A673 (cell line): Measurements from ENCODE around the gene PEX7. TPM values are rescaled to one million over a fixed set of nuclear protein-coding genes. Genes with fewer than 3 reads are reported as not detected.
A peak's percentile ranks its signal among the peaks of the same experiment; 100 is the strongest.

Experiments used
- BruUV-seq: library from RNA; stranded (reverse); fragments of 400-500 nt; replicated peaks from 2 replicates; lab custom pipeline; 2021; lab: Mats Ljungman, UMichigan
- CTCF ChIA-PET: fragments of 300-600 bp; sonication (Branson Sonifier 250); formaldehyde crosslinking; loops from one replicate; lab custom pipeline; 2022; ENCODE audit warnings: antibody characterized with exemption; lab: Charles Lee
- POLR2A ChIA-PET: fragments of 300-600 bp; sonication (Branson Sonifier 250); formaldehyde crosslinking; loops from one replicate; lab custom pipeline; 2022; ENCODE audit warnings: antibody characterized with exemption; ENCODE audit not compliant: low non-redundant PET; lab: Charles Lee
- DNase-seq: peaks from one replicate; pipeline ENCODE4 v3.0.0-alpha.2; 2015; ENCODE audit warnings: low spot score
- H3K27ac ChIP-seq: fragments of 200-600 bp; sonication (generic); 2 replicates; pipeline ENCODE4 v1.5.1; 2016; ENCODE audit warnings: mixed run types, low read depth, mild to moderate bottlenecking, mixed read lengths, antibody characterized with exemption, low read length; ENCODE audit not compliant: poor library complexity, severe bottlenecking
- H3K27me3 ChIP-seq: fragments of 200-600 bp; sonication (generic); replicated peaks from 2 replicates; pipeline ENCODE4 v1.6.1; 2017; ENCODE audit warnings: mixed run types, low read depth, mild to moderate bottlenecking, mixed read lengths, antibody characterized with exemption, low read length; ENCODE audit not compliant: insufficient read depth, poor library complexity
- H3K36me3 ChIP-seq: fragments of 200-600 bp; sonication (generic); 2 replicates; pipeline ENCODE4 v1.6.1; 2016; ENCODE audit warnings: mixed run types, mild to moderate bottlenecking, mixed read lengths, antibody characterized with exemption, low read length; ENCODE audit not compliant: insufficient read depth, poor library complexity, severe bottlenecking
- H3K4me1 ChIP-seq: fragments of 200-600 bp; sonication (generic); 2 replicates; pipeline ENCODE4 v1.6.1; 2017; ENCODE audit warnings: mixed run types, mild to moderate bottlenecking, mixed read lengths, antibody characterized with exemption, low read length; ENCODE audit not compliant: insufficient read depth, poor library complexity, severe bottlenecking
- H3K4me3 ChIP-seq: fragments of 200-600 bp; sonication (generic); 2 replicates; pipeline ENCODE4 v1.5.1; 2016; ENCODE audit warnings: low read depth, mixed run types, mild to moderate bottlenecking, mixed read lengths, low read length; ENCODE audit not compliant: poor library complexity, severe bottlenecking
- H3K9me3 ChIP-seq: fragments of 200-600 bp; sonication (generic); 2 replicates; pipeline ENCODE4 v1.6.1; 2016; ENCODE audit warnings: mixed run types, low read depth, mild to moderate bottlenecking, mixed read lengths, antibody characterized with exemption, low read length; ENCODE audit not compliant: poor library complexity, severe bottlenecking
- EZH2 ChIP-seq: fragments of 200-600 bp; sonication (generic); IDR thresholded peaks from 2 replicates; pipeline ENCODE4 v1.6.1; 2017; ENCODE audit warnings: borderline replicate concordance, low read depth, mild to moderate bottlenecking, mixed read lengths, antibody characterized with exemption, low read length; ENCODE audit not compliant: poor library complexity, severe bottlenecking
- intact Hi-C: fragments of 100-400 bp; cut with micrococcal nuclease; formaldehyde crosslinking; loops from one replicate; pipeline ENCODE4 v1.10.0; 2022; ENCODE audit not compliant: unreplicated experiment
- total RNA-seq: library from RNA; stranded (reverse); gene quantifications from 2 replicates; pipeline ENCODE4 v1.2.3, GENCODE V29; 2021
- TF ChIP-seq, protein P1 (sequence below): fragments of 300-800, 200-600 bp; sonication (generic); conservative IDR thresholded peaks from 2 replicates; pipeline ENCODE4 v1.5.1; 2017; ENCODE audit warnings: low read depth, mild to moderate bottlenecking, antibody characterized with exemption, low read length, moderate library complexity, mixed read lengths

The PEX7 gene
- total RNA-seq, 1 experiment from 2014 or later, result 6.2 TPM

DNA sequence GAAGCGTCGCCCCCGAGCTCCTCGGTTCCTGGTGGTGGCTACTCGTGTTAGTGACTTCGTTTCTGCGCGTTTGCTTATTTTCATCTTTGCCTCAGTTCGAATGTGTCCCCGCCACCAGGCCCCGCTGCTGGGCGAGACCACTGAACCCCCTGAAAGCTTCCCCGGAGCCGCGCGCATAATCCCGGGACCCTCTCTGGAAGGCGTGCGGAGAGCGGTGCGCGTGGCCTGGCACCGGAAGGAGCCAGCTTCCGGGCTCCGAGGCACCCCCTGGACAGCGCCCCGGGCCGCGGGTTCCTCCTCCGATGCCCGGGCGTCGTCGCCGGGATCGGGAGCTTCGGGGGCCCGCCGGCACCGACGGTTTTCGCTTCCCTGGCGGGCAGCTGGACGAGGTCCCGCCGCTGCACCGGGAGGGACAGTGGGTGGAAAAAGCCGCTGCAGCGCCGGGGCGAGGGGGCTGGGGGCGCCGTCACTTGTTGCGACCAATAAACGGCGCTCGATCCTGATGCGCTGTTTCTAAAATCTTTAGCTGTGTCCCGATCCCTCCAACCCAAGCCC, 99.1 kb downstream of the PEX7 start:
- no peak overlapping the region for H3K27ac ChIP-seq
- H3K27me3 ChIP-seq, result peaks cover 54% of the 10 kb centered on the region
- H3K36me3 ChIP-seq, result no peaks in the 10 kb centered on the region
- intact Hi-C loops, result loop anchor here (10.0 kb wide), 3 partner anchors 277 to 637 kb away; partner anchors contain the start of gene BCLAF1
- TF ChIP-seq, protein P1, sequence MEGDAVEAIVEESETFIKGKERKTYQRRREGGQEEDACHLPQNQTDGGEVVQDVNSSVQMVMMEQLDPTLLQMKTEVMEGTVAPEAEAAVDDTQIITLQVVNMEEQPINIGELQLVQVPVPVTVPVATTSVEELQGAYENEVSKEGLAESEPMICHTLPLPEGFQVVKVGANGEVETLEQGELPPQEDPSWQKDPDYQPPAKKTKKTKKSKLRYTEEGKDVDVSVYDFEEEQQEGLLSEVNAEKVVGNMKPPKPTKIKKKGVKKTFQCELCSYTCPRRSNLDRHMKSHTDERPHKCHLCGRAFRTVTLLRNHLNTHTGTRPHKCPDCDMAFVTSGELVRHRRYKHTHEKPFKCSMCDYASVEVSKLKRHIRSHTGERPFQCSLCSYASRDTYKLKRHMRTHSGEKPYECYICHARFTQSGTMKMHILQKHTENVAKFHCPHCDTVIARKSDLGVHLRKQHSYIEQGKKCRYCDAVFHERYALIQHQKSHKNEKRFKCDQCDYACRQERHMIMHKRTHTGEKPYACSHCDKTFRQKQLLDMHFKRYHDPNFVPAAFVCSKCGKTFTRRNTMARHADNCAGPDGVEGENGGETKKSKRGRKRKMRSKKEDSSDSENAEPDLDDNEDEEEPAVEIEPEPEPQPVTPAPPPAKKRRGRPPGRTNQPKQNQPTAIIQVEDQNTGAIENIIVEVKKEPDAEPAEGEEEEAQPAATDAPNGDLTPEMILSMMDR, result no peak
- peak; percentile 56 for TF ChIP-seq EZH2
- POLR2A ChIA-PET, result no interaction called here
- BruUV-seq, result no TSS peak
- H3K4me3 ChIP-seq, result peak overlapping the region; percentile 50
- H3K4me1 ChIP-seq, result peaks cover 29% of the 10 kb centered on the region
- no peak for DNase-seq
- no peaks in the 10 kb centered on the region for H3K9me3 ChIP-seq
- CTCF ChIA-PET, result no interaction called here

DNA sequence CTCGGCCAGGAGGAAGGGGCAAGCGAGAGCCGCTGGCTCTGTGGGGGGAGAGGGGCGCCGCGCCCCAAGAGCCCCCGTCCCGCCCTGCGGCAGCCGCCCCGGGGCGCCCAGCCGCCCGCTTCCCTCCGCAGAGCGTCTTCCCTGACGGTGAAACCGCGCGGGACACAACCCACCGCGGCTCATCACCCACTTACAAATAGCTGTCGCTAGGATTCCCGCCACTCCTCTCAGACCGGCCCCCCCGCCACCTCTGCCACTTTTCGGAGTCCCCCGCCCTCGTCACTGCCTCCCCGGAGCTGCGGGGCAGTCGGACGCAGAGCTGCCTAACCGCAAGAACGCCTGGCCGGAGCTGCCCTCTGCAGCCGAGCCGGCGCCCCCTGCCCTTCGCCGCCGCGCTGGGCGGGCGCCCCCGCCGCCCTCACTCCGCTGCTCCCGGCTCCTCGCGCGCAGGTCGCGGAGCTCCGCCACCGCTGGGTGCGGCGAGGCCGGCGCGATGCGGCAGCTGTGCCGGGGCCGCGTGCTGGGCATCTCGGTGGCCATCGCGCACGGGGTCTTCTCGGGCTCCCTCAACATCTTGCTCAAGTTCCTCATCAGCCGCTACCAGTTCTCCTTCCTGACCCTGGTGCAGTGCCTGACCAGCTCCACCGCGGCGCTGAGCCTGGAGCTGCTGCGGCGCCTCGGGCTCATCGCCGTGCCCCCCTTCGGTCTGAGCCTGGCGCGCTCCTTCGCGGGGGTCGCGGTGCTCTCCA, 99.7 kb downstream of the PEX7 start, which contains the start of gene SLC35D3:
SLC35D3 (plus strand) TSS at position 366 of the 749 bp plus-strand sequence; CDS start at position 494, 128 bp downstream.
- Histone ChIP-seq H3K9me3 (no peaks in the 10 kb centered on the region), H3K36me3 (no peaks in the 10 kb centered on the region), H3K4me1 (peaks cover 29% of the 10 kb centered on the region), H3K27me3 (peaks cover 54% of the 10 kb centered on the region), H3K27ac (no peak within 1 kb of the TSS), H3K4me3 (peak within 1 kb of the TSS; percentile 50)
- ChIA-PET POLR2A (interaction anchor here (0.7 kb wide), 1 partner anchor 533 kb away, joined by 16 read pairs; no protein-coding TSS in a partner anchor), CTCF (no interaction called here)
- intact Hi-C loops, result loop anchor here (10.0 kb wide), 3 partner anchors 277 to 637 kb away; partner anchors contain the start of gene BCLAF1
- BruUV-seq, result no TSS peak
- peak; percentile 14 for DNase-seq
- TF ChIP-seq, protein P1, result no peak
- no peak for TF ChIP-seq EZH2

DNA sequence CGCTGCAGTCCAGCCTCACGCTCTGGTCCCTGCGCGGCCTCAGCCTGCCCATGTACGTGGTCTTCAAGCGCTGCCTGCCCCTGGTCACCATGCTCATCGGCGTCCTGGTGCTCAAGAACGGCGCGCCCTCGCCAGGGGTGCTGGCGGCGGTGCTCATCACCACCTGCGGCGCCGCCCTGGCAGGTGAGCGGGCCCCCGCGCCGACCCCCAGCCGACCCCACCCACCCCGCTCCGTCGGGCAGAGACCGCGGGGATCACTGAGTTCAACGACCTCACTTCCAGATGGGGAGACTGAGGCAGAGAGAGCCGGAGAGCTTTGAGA, 100.3 kb downstream of the PEX7 start:
- Histone ChIP-seq H3K36me3 (no peaks in the 10 kb centered on the region), H3K27ac (no peak overlapping the region), H3K4me1 (peaks cover 29% of the 10 kb centered on the region), H3K27me3 (peaks cover 54% of the 10 kb centered on the region), H3K9me3 (no peaks in the 10 kb centered on the region), H3K4me3 (peak overlapping the region; percentile 50)
- BruUV-seq, result no TSS peak
- intact Hi-C loops, result loop anchor here (10.0 kb wide), 3 partner anchors 278 to 638 kb away; partner anchors contain the start of gene BCLAF1
- no peak for TF ChIP-seq EZH2
- TF ChIP-seq, protein P1, result no peak
- DNase-seq, result no peak
- ChIA-PET CTCF (no interaction called here), POLR2A (interaction anchor here (0.7 kb wide), 1 partner anchor 532 kb away, joined by 16 read pairs; no protein-coding TSS in a partner anchor)
